ENCODE measurements around the gene ANGPTL3. TPM values are rescaled to one million over a fixed set of nuclear protein-coding genes. Genes with fewer than 3 reads are reported as not detected.

ANGPTL3 gene
- total RNA-seq, 2 experiments from 2014 or later = not detected

GRCh38 chr1:62572476-62572875 is 24.8 kb upstream of the ANGPTL3 start:
- no peaks in the 10 kb centered on the region for H3K36me3 ChIP-seq (ENCODE audit: insufficient read depth, low read length)
- DNase-seq (no peak), ATAC-seq (ENCODE audit: poor library complexity) (no peak)
- no peaks in the 10 kb centered on the region for H3K27me3 ChIP-seq (ENCODE audit: control insufficient read depth in 1 of 2, insufficient read depth in 2 of 2, low read length in 2 of 2)
- intact Hi-C loops (cut with DNase I, micrococcal nuclease) = no loop called here
- Mint-ChIP-seq H3K27ac (no peak overlapping the region), H3K4me3 (no peak overlapping the region), H3K36me3 (ENCODE audit: low read depth) (peaks cover 71% of the 10 kb centered on the region), H3K9me3 (peaks cover 12% of the 10 kb centered on the region), H3K4me1 (ENCODE audit: low read depth) (no peaks in the 10 kb centered on the region), H3K27me3 (no peaks in the 10 kb centered on the region)
- peaks cover 0 to 5% of the 10 kb centered on the region in 2 experiments for H3K9me3 ChIP-seq (ENCODE audit: control insufficient read depth in 1 of 2, insufficient read depth in 1 of 2, low read length in 2 of 2)
- TF ChIP-seq, protein P1, sequence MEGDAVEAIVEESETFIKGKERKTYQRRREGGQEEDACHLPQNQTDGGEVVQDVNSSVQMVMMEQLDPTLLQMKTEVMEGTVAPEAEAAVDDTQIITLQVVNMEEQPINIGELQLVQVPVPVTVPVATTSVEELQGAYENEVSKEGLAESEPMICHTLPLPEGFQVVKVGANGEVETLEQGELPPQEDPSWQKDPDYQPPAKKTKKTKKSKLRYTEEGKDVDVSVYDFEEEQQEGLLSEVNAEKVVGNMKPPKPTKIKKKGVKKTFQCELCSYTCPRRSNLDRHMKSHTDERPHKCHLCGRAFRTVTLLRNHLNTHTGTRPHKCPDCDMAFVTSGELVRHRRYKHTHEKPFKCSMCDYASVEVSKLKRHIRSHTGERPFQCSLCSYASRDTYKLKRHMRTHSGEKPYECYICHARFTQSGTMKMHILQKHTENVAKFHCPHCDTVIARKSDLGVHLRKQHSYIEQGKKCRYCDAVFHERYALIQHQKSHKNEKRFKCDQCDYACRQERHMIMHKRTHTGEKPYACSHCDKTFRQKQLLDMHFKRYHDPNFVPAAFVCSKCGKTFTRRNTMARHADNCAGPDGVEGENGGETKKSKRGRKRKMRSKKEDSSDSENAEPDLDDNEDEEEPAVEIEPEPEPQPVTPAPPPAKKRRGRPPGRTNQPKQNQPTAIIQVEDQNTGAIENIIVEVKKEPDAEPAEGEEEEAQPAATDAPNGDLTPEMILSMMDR (IDR thresholded peaks at IDR 0.05) = no peak
- H3K27ac ChIP-seq (ENCODE audit: low read depth in 1 of 2, low read length in 2 of 2) = no peak overlapping the region
- H3K4me1 ChIP-seq (ENCODE audit: insufficient read depth, low read length) = no peaks in the 10 kb centered on the region
- no peak overlapping the region for H3K4me3 ChIP-seq (ENCODE audit: low read length)
- ChIA-PET CTCF (no interaction called here), POLR2A (no interaction called here)

DNA sequence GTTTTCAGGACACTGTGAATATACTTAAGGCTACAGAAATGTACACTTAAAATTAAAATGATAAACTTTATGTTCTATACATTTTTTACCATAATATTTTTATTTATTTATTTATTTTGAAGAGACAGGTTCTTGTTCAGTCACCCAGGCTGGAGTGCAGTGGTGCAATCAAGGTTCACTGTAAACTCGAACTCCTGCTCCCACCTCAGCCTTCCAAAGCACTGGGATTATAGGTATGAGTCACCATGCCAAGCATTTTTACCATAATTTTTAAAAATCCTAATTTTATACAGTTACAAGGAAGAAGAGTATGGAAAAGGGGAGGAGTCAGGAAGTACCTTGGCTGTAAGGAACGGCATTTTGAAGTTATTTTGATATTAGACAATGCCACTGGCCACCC is 23.6 kb upstream of the ANGPTL3 start:
- Mint-ChIP-seq H3K4me3 (no peak overlapping the region), H3K27me3 (no peaks in the 10 kb centered on the region), H3K4me1 (ENCODE audit: low read depth) (no peaks in the 10 kb centered on the region), H3K9me3 (peaks cover 9% of the 10 kb centered on the region), H3K27ac (no peak overlapping the region), H3K36me3 (ENCODE audit: low read depth) (peaks cover 64% of the 10 kb centered on the region)
- POLR2A ChIA-PET = no interaction called here
- no peaks in the 10 kb centered on the region for H3K9me3 ChIP-seq (ENCODE audit: control insufficient read depth in 1 of 2, insufficient read depth in 1 of 2, low read length in 2 of 2)
- CTCF ChIA-PET = no interaction called here
- no peaks in the 10 kb centered on the region for H3K36me3 ChIP-seq (ENCODE audit: insufficient read depth, low read length)
- H3K27ac ChIP-seq (ENCODE audit: low read depth in 1 of 2, low read length in 2 of 2) = no peak overlapping the region
- no peaks in the 10 kb centered on the region for H3K4me1 ChIP-seq (ENCODE audit: insufficient read depth, low read length)
- intact Hi-C loops (cut with DNase I, micrococcal nuclease) = no loop called here
- no peaks in the 10 kb centered on the region for H3K27me3 ChIP-seq (ENCODE audit: control insufficient read depth in 1 of 2, insufficient read depth in 2 of 2, low read length in 2 of 2)
- ATAC-seq (ENCODE audit: poor library complexity) (no peak), DNase-seq (no peak)
- TF ChIP-seq, protein P1 (IDR thresholded peaks at IDR 0.05) = no peak
- no peak overlapping the region for H3K4me3 ChIP-seq (ENCODE audit: low read length)

- Histone ChIP-seq H3K4me1 (ENCODE audit: insufficient read depth, low read length) (no peaks in the 10 kb centered on the region), H3K27ac (ENCODE audit: low read depth in 1 of 2, low read length in 2 of 2) (no peak overlapping the region), H3K27me3 (ENCODE audit: control insufficient read depth in 1 of 2, insufficient read depth in 2 of 2, low read length in 2 of 2) (no peaks in the 10 kb centered on the region), H3K36me3 (ENCODE audit: insufficient read depth, low read length) (no peaks in the 10 kb centered on the region), H3K4me3 (ENCODE audit: low read length) (no peak overlapping the region), H3K9me3 (ENCODE audit: control insufficient read depth in 1 of 2, insufficient read depth in 1 of 2, low read length in 2 of 2) (no peaks in the 10 kb centered on the region)
- POLR2A ChIA-PET = no interaction called here
- Mint-ChIP-seq H3K9me3 (no peaks in the 10 kb centered on the region), H3K27me3 (no peaks in the 10 kb centered on the region), H3K4me1 (ENCODE audit: low read depth) (no peaks in the 10 kb centered on the region), H3K4me3 (no peak overlapping the region), H3K36me3 (ENCODE audit: low read depth) (peaks cover 13% of the 10 kb centered on the region), H3K27ac (no peak overlapping the region)
- intact Hi-C loops (cut with DNase I, micrococcal nuclease) = no loop called here
- CTCF ChIA-PET = no interaction called here
- no peak for DNase-seq
- TF ChIP-seq, protein P1 (IDR thresholded peaks at IDR 0.05) = no peak
- no peak for ATAC-seq (ENCODE audit: poor library complexity)
Observed at GRCh38 chr1:62585469-62586155, 11.7 kb upstream of the ANGPTL3 start.
